ENCODE data around the gene ZC3H12D.

Gene ZC3H12D

DNA sequence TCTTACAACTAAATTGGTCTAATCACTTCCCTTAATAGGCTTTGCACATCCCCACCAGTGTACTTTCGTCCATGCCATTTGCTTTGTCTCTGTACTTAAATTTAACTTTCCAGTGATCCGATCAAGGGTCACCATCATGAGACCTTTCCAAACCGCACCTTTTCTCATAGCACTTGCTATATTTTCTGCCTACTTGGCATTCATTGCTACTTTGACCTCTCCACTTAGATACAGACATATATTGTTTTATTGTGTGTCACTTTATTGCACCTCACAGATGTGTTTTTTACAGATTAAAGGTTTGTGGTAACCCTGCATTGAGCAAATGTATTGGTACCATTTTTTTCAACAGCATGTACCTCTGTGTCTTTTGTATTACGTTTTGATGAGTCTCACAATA is 70.0 kb downstream of the ZC3H12D start:
- H3K4me3 ChIP-seq (ENCODE audit: low read depth, low read length): no peak overlapping the region
- TF ChIP-seq CTCF (IDR thresholded peaks at IDR 0.05; ENCODE audit: borderline replicate concordance, insufficient read depth, low read depth, low read length): no peak

DNA sequence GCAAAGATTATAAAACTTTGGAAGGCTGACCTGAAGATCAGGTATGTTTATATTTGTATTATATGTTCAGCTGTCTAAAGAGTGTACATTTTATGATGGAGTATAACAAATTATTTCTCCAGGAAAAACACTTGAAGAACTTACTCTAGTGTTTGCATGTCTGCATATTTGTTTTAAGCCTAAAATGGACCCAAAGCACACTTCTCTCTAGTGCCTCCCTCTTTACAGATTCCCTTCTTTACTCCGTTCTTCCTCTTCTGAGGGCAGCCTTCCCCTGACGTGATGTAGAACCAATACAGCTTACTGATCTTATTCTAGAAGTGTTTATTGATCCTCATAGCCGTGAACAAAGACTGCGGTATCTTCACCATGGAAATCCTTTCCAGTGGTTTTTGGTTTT is 70.8 kb downstream of the ZC3H12D start:
- no peak overlapping the region for H3K4me3 ChIP-seq (ENCODE audit: low read depth, low read length)
- TF ChIP-seq CTCF (IDR thresholded peaks at IDR 0.05; ENCODE audit: borderline replicate concordance, insufficient read depth, low read depth, low read length): no peak

GRCh38 chr6:149410557-149410956 is 74.3 kb downstream of the ZC3H12D start:
- no peak overlapping the region for H3K4me3 ChIP-seq (ENCODE audit: low read depth, low read length)
- TF ChIP-seq CTCF (IDR thresholded peaks at IDR 0.05; ENCODE audit: borderline replicate concordance, insufficient read depth, low read depth, low read length): no peak

- no peak overlapping the region for H3K4me3 ChIP-seq (ENCODE audit: low read depth, low read length)
- no peak for TF ChIP-seq CTCF (IDR thresholded peaks at IDR 0.05; ENCODE audit: borderline replicate concordance, insufficient read depth, low read depth, low read length)
These were observed 75.2 kb downstream of the ZC3H12D start for GRCh38 chr6:149409617-149410016.

- no peak for TF ChIP-seq CTCF (IDR thresholded peaks at IDR 0.05; ENCODE audit: borderline replicate concordance, insufficient read depth, low read depth, low read length)
- no peak overlapping the region for H3K4me3 ChIP-seq (ENCODE audit: low read depth, low read length)
These were observed 78.7 kb downstream of the ZC3H12D start for GRCh38 chr6:149405823-149406765.

- TF ChIP-seq CTCF (IDR thresholded peaks at IDR 0.05; ENCODE audit: borderline replicate concordance, insufficient read depth, low read depth, low read length): no peak
- no peak overlapping the region for H3K4me3 ChIP-seq (ENCODE audit: low read depth, low read length)
These were observed 81.3 kb downstream of the ZC3H12D start for GRCh38 chr6:149403534-149403933.

DNA sequence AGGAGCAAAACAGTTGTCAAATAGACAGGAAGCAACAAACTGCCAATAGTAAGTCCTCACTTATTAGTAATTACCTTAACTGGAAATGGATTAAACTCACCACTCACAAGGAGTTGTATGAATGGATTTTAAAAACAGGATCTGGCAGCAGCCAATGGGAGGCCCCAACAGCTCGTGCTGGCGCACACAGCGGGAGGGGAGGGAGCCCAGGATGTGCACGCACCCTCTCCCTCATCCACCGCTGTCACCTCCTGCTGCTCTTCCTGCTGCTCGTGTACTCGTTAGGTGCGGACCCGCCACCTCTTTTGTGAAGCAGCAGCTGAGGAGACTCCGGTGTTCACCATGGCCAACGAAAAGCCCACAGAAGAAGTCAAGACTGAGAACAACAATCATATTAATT is 84.8 kb downstream of the ZC3H12D start, which contains the start of gene SUMO4:
TSS of gene SUMO4 (plus strand) at position 213 of the 400 bp plus-strand sequence. CDS start at position 343, 130 bp downstream.
- TF ChIP-seq CTCF (IDR thresholded peaks at IDR 0.05; ENCODE audit: borderline replicate concordance, insufficient read depth, low read depth, low read length): no peak
- no peak within 1 kb of the TSS for H3K4me3 ChIP-seq (ENCODE audit: low read depth, low read length)

Measured in GM12875 (cell line).